Muscle layer of duodenum (tissue), 2 donors: Measurements from ENCODE around the gene MICAL2.

Experiments
- H3K27ac ChIP-seq: one replicate; pipeline ENCODE4 v1.7.0; 2013; ENCODE audit warnings: mild to moderate bottlenecking, low read length
- H3K27me3 ChIP-seq: one replicate; pipeline ENCODE4 v1.7.0; 2013; ENCODE audit warnings: low read depth, mild to moderate bottlenecking, control low read depth, low read length
- H3K36me3 ChIP-seq, 2 donors: one replicate each; pipeline ENCODE4 v1.7.0; 2013; ENCODE audit warnings: low read length in 2 of 2, control low read depth in 1 of 2, mild to moderate bottlenecking in 1 of 2; ENCODE audit not compliant: insufficient read depth in 2 of 2, control insufficient read depth in 1 of 2
- H3K4me1 ChIP-seq, 2 donors: one replicate each; pipeline ENCODE4 v1.7.0; 2013; ENCODE audit warnings: low read length in 2 of 2, mild to moderate bottlenecking in 2 of 2, control low read depth in 1 of 2, moderate library complexity in 1 of 2; ENCODE audit not compliant: insufficient read depth in 2 of 2, control insufficient read depth in 1 of 2
- H3K4me3 ChIP-seq, 2 donors: one replicate each; pipeline ENCODE4 v1.7.0; 2013; ENCODE audit warnings: low read length in 2 of 2, low read depth in 1 of 2, mild to moderate bottlenecking in 1 of 2
- H3K9me3 ChIP-seq, 2 donors: one replicate each; pipeline ENCODE4 v1.7.0; 2013; ENCODE audit warnings: low read length in 2 of 2, control low read depth in 1 of 2, mild to moderate bottlenecking in 1 of 2; ENCODE audit not compliant: control insufficient read depth in 1 of 2
- donor health status: healthy.

Gene MICAL2

GRCh38 chr11:12132790-12133145, 22.4 kb downstream of the MICAL2 start:
- H3K4me1 ChIP-seq: peaks cover 4 to 25% of the 10 kb centered on the region in 2 donors

GRCh38 chr11:12133547-12134235, 23.3 kb downstream of the MICAL2 start:
- no peaks in the 10 kb centered on the region for H3K27me3 ChIP-seq
- peaks cover 4 to 30% of the 10 kb centered on the region in 2 donors for H3K4me1 ChIP-seq
- H3K9me3 ChIP-seq: no peaks in the 10 kb centered on the region
- H3K4me3 ChIP-seq: no peak overlapping the region
- peaks cover 0 to 3% of the 10 kb centered on the region in 2 donors for H3K36me3 ChIP-seq
- H3K27ac ChIP-seq: no peak overlapping the region

More at GRCh38 chr11:12132790-12133145, 22.4 kb downstream of the MICAL2 start:
- no peaks in the 10 kb centered on the region for H3K36me3 ChIP-seq
- no peak overlapping the region for H3K4me3 ChIP-seq
- H3K27ac ChIP-seq: no peak overlapping the region
- no peaks in the 10 kb centered on the region for H3K27me3 ChIP-seq
- no peaks in the 10 kb centered on the region for H3K9me3 ChIP-seq

- H3K36me3 ChIP-seq: peaks cover 0 to 6% of the 10 kb centered on the region in 2 donors
- H3K27ac ChIP-seq: no peak overlapping the region
- no peaks in the 10 kb centered on the region for H3K9me3 ChIP-seq
- no peaks in the 10 kb centered on the region for H3K27me3 ChIP-seq
- H3K4me3 ChIP-seq: no peak overlapping the region
- peaks cover 4 to 30% of the 10 kb centered on the region in 2 donors for H3K4me1 ChIP-seq
Measured at GRCh38 chr11:12134236-12134585, 23.8 kb downstream of the MICAL2 start.

GRCh38 chr11:12135185-12135584, 24.8 kb downstream of the MICAL2 start:
- Histone ChIP-seq H3K36me3 (peaks cover 0 to 14% of the 10 kb centered on the region in 2 donors), H3K4me3 (no peak overlapping the region), H3K27me3 (no peaks in the 10 kb centered on the region), H3K27ac (no peak overlapping the region), H3K9me3 (no peaks in the 10 kb centered on the region), H3K4me1 (peaks cover 8 to 35% of the 10 kb centered on the region in 2 donors)

- H3K9me3 ChIP-seq: no peaks in the 10 kb centered on the region
- H3K27ac ChIP-seq: peak overlapping the region; percentile 80
- peaks cover 18 to 26% of the 10 kb centered on the region in 2 donors for H3K4me1 ChIP-seq
- no peak overlapping the region for H3K4me3 ChIP-seq
- H3K36me3 ChIP-seq: peaks cover 0 to 14% of the 10 kb centered on the region in 2 donors
- no peaks in the 10 kb centered on the region for H3K27me3 ChIP-seq
Measured at GRCh38 chr11:12137005-12137690, 26.8 kb downstream of the MICAL2 start.

GRCh38 chr11:12137938-12138731, 27.7 kb downstream of the MICAL2 start:
- Histone ChIP-seq H3K27me3 (no peaks in the 10 kb centered on the region), H3K9me3 (no peaks in the 10 kb centered on the region), H3K4me1 (peaks cover 19 to 29% of the 10 kb centered on the region in 2 donors), H3K36me3 (peaks cover 0 to 14% of the 10 kb centered on the region in 2 donors), H3K27ac (peak overlapping the region; percentile 80), H3K4me3 (no peak overlapping the region)

GRCh38 chr11:12139144-12139881, 28.9 kb downstream of the MICAL2 start:
- Histone ChIP-seq H3K4me3 (peak overlapping the region in 1 of 2 donors; percentile 7), H3K27ac (peak overlapping the region; percentile 80), H3K4me1 (peaks cover 31 to 38% of the 10 kb centered on the region in 2 donors), H3K9me3 (no peaks in the 10 kb centered on the region), H3K27me3 (no peaks in the 10 kb centered on the region), H3K36me3 (peaks cover 0 to 14% of the 10 kb centered on the region in 2 donors)

GRCh38 chr11:12140186-12140793, 29.9 kb downstream of the MICAL2 start:
- Histone ChIP-seq H3K27ac (peak overlapping the region; percentile 80), H3K9me3 (no peaks in the 10 kb centered on the region), H3K36me3 (peaks cover 3 to 14% of the 10 kb centered on the region in 2 donors), H3K27me3 (no peaks in the 10 kb centered on the region), H3K4me1 (peaks cover 31 to 42% of the 10 kb centered on the region in 2 donors), H3K4me3 (no peak overlapping the region)

- Histone ChIP-seq H3K27ac (no peak overlapping the region), H3K36me3 (peaks cover 7 to 14% of the 10 kb centered on the region in 2 donors), H3K4me1 (peaks cover 31 to 34% of the 10 kb centered on the region in 2 donors), H3K27me3 (no peaks in the 10 kb centered on the region), H3K9me3 (no peaks in the 10 kb centered on the region), H3K4me3 (no peak overlapping the region)
Measured at GRCh38 chr11:12141283-12141682, 30.9 kb downstream of the MICAL2 start.

GRCh38 chr11:12142176-12142575, 31.8 kb downstream of the MICAL2 start:
- Histone ChIP-seq H3K36me3 (peaks cover 7 to 14% of the 10 kb centered on the region in 2 donors), H3K27me3 (no peaks in the 10 kb centered on the region), H3K27ac (no peak overlapping the region), H3K4me3 (no peak overlapping the region), H3K9me3 (no peaks in the 10 kb centered on the region), H3K4me1 (peaks cover 27 to 29% of the 10 kb centered on the region in 2 donors)
